Urothelium cell line (cell line): ENCODE results near the gene ACACB.

Experiments used
- DNase-seq: peaks from one replicate; pipeline ENCODE4 v3.0.0; 2011; ENCODE audit warnings: low spot score, mixed read lengths
- FAIRE-seq: peaks from 2 replicates; lab custom pipeline; 2011; peaks lifted over from hg19 to GRCh38; lab: Jason Lieb, UNC

Gene ACACB

DNA sequence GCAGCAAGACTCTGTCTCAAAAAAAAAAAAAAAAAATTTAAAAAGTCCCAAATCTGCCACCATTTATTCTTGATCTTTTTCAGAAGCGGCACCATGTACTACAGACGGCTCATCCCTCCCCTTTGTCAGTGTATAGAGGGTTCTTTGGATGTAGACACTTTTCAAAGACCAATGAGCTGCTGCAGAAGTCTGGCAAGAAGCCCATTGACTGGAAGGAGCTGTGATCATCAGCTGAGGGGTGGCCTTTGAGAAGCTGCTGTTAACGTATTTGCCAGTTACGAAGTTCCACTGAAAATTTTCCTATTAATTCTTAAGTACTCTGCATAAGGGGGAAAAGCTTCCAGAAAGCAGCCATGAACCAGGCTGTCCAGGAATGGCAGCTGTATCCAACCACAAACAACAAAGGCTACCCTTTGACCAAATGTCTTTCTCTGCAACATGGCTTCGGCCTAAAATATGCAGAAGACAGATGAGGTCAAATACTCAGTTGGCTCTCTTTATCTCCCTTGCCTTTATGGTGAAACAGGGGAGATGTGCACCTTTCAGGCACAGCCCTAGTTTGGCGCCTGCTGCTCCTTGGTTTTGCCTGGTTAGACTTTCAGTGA lies 6.5 kb upstream of the ACACB start:
- DNase-seq (no peak), FAIRE-seq (no peak)

DNA sequence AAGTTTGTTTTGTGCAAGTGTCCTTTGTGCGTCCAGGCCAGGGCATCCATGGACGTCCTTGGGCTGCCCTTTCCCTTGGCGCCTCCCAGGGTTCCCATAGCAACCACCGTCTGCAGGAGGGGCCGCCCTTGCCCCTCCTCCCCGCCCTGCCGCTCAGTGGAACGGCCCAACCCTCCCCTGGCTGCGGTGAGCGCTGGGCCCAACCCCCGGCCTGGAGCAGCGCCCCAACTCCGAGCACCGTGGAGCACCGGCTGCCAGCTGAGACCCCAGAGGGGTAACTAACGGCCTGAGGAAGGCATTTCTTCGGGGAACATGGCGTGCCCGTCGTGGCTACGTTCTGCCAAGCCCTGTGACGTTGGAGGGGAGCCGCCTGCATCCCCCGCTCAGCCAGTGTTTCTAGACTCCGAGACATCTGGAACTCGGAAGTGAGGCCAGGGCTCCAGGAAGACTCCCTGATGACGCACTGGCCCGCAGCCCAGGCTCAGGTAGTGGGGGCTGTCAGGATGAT lies 5.3 kb upstream of the ACACB start:
- DNase-seq (no peak), FAIRE-seq (no peak)

DNA sequence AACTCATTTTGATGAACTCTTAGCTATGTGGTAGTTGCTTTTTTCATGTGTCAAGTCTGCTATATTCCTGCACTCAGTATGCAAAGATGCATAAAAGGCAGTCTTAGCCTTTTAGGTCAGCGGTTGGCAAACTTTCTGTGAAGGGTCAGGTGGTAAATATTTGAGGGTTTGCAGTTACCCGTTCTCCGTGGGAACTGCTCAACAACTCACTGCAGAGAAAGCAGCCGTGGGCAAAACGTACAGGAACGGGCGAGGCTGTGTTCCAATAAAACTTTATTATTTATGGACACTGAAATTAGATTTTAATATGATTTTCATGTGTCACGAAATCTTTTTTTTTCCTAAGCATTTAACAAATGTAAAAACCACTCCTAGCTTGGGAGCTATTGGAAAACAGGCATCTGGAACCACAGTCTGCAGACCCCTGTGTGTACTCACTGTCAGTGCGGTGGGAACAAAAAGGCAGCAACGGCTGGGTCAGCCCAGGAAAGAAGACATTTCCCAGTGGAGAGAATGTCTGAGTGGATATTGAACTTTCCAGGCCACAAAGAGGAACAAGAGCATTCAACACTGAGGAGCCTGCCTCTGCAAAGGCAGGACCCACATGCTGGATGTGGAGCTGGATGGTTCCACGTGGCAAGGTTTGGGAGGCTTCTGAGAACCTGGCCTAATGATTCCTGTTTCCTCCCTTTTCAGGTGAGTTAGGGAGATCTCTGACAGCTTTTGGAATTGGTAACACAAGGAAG lies 3.5 kb upstream of the ACACB start:
- DNase-seq (no peak), FAIRE-seq (no peak)

DNA sequence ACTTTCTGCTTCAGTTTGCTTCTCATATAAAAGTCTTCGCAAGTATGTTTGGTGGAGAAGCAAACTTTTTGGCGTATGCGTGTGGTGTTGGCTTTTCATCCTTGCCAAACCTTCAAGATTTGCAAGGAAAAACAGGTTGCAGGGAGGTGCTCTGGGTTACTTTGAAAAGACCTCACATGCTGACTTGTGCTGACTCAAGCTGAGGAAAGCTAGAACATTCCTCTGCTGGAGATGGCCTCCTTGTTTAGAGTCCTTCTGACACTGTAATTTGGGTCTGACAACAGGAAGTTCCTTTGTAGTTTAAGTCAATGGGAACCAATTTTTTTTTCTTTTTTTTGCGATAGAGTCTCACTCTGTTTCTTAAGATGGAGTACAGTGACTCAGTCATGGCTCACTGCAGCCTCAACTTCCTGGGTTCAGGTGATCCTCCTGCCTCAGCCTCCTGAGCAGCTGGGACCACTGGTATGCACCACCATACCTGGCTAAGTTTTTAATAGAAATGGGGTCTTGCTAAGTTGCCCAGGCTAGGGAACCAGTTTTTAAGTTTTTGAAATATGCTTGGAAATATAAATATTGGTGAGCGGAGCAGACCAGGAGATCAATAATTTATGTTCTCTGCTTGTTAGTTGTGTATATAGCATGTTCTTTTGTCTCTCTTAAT lies 2.6 kb upstream of the ACACB start:
- DNase-seq (no peak), FAIRE-seq (no peak)

DNA sequence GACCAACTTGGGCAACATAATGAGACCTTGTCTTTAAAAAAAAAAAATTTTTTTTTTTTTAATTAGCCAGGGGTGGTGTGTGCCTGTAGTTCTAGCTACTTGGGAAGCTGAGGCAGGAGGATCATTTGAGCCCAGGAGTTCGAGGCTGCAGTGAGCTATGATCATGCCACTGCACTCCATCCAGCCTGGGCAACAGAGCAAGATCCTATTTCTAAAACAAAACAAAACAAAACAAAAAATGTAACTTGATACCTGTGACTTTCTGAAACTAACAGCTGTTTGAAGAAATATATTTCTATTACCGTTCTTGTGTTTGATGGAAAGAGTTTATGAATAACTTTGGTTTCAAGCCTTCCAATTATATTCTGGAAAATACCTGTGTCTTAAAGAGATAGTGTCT lies 1.7 kb upstream of the ACACB start:
- DNase-seq (no peak), FAIRE-seq (no peak)

DNA sequence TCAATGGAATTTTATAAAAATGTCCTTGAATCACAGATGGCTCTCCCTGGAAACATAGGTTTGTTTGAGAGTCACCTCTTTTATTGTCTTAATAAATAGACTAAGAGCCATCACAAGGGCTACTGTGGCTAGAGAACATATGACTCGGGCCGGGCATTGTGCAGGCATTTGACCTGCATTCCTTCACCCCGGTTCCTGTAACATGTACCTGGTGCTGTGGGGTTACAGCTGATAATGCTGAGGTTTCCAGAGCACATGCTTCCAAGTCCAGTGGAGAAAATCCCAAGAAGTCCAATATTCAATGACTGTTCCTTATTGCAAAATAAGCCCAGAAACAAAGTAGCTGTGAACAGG lies 1.0 kb upstream of the ACACB start:
- DNase-seq (no peak), FAIRE-seq (no peak)

DNA sequence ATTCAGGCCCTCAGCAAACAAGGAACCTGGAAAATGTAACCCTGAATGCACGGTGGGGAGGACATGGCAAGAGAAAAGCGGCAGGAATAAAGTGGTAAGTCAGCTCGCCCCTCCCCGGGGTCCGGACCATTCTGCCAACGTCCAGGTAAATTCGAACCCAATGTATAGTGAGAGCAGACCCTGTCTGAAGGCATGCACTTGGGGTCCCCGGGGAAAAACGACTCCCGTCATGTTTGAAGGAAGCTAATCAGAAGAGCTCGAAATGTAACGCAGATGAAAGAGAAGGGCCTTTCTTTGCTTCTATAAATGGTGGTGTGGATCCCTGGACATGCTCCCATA lies 193 bp downstream of the ACACB start:
- FAIRE-seq: no peak
- no peak for DNase-seq

DNA sequence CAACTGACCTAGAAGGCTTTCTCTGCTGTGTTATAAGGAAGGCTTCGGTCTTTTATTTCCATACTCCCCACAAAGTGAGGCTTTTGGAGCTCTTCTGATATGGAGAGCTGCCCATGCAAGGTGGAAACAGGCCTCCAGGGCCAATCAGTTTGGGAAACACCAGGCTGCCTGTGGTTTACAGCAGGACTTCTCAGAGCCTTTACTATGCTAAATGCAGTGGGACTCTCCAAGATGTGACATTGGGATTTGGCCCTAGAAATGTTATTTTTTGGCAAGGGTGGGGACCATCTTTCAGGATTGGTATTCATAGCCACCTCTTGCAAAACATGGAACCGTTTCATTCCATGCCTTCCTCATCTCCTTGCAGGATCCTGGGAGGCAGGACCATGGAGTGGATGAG lies 3.7 kb downstream of the ACACB start:
- no peak for FAIRE-seq
- DNase-seq: no peak

DNA sequence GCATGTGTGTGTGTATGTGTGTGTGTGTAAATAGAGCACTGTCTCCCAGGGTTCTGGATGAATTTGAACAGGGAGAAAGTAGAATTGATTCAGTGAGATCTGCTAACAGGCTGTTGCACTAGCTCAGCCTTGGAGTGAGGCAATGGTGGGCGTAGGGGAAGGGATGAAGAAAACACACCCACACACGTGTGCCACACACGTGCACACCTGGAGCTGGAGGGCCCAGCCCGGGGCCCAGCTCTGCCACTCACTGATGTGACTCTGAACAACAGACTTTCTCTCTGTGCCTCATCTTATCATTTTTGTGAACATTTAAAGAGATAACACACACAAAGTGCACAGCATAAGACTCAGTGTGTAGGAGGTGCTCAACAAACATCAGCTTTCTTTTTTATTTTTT lies 4.2 kb downstream of the ACACB start:
- no peak for FAIRE-seq

DNA sequence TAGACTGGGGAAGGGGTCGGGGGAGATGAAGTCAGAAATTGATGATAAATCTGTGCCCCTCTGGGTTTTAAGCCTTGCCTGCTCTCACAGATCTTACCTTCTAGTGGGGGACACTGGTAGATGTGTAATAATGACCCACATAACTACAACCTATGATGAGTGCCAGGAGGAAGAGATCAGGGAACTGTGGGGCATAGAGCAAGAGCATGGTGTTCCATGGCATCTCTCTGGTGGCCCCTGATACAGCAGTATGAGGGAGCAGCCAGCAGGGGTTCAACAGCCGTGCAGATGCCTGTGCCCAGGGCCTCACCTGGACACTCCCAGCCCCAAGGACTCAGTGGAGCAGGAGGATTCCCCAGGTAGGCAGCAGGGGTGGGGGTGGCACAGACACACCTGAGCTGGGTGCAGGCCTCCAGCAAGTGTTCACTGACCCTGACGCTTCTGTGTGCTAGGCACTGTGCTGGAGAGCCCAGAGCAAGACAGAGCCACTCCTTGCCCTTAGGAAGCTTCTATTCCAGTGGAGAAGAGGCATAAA lies 5.0 kb downstream of the ACACB start:
- DNase-seq: no peak
- no peak for FAIRE-seq

More for the DNA sequence above, 4.2 kb downstream of the ACACB start:
- no peak for DNase-seq

DNA sequence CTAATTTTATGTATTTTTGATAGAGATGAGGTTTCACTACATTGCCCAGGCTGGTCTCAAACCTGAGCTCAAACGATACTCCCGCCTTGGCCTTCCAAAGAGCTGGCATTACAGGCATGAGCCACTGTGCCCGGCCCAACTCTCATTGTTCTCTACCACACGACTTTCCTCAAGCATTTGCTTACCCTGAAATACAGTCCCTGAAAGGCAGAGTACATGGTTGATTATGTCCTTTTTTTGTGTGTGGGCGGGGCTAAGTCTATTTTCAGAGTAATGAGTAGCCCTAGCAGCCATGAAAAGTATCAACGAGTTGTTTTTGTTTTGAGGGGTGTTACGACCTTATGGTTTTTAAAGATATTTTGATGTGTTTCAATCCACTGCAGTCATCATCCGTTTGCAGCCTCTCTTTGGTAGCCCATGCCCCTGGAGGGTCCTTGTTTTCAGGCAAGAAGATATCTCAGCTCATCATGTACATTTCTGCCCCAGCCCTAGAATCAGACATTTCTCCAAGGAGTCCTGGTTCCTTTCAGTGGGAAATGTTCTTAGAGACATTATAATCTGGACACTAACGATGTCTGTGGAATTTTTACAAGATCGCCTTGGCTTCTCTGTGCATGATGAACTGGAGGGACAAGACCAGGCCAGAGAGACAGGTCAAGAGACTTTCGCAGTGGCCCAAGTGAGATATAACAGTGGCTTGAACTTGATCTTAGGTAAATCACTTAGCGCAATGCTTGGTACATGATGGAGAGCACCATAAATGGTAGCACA lies 8.7 kb downstream of the ACACB start:
- no peak for DNase-seq
- FAIRE-seq: no peak

DNA sequence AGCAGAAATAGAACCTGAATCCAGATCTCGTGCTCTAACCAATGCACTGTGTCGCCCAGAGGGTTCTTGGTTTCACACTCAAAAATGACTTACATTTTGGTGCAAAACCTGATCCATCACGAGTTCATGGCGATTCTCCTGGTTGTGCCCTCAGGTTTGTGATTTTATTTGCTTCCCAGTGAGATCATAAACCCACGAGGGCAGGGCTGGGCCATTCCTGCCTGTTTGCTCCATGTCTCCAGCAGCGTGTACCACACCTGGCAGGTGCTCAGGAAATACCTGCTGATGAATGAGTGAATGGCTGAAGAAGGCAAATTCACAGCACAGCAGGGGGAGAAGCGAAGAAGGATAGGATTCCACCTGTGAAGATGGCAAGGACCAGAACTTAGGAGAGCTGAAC lies 9.4 kb downstream of the ACACB start:
- no peak for FAIRE-seq

DNA sequence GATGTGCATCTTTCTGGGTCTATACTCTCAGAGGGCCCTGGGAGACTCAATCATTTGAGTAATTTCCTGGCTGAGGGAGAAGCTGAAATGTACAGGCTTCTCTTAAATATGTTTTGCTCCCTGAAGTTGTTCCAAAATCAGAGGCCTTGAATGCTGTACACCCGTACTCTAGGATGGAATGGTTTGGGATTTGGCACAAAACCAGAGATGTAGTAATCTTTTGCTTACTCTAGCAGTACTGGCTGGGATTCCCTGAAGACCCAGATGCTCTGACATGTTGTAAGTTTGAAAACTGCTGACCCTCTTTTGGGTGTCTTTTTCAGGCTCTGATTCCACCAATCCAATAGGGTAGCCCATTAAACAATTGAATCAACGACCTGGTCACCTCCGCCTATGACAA lies 10.4 kb downstream of the ACACB start:
- FAIRE-seq: no peak
- no peak for DNase-seq

More for the DNA sequence above, 9.4 kb downstream of the ACACB start:
- no peak for DNase-seq

DNA sequence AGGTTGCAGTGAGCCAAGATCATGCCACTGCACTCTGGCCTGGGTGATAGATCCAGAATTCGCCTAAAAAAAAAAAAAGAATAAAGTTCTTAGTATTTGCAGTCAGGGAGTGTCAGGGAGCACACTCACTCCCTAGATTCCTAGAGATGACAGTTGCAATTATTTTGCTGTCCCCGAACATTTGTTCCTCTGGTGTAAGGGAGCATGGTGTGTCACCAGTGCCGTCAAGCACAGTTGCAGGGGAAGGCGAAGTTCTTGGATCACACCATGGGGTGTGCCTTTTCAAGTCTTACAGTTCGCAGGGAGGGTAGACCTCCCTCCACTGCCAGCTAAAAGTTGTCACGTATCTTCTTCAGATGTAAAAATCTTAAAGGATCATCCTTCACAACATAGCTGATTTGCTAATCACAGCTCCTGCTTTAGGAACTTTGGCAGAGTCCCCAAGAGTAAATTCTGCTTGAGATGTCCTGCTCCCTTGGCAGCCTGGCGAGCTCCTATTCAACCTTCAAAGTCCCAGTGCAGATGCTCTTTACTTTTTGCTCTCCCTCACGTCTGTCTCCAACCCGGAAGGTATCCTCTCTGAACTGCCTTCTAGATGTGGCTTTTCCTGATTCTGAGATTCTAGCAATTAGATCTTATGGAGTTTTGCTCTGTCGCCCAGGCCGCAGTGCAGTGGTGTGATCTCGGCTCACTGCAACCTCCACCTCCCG lies 11.3 kb downstream of the ACACB start:
- FAIRE-seq: no peak

DNA sequence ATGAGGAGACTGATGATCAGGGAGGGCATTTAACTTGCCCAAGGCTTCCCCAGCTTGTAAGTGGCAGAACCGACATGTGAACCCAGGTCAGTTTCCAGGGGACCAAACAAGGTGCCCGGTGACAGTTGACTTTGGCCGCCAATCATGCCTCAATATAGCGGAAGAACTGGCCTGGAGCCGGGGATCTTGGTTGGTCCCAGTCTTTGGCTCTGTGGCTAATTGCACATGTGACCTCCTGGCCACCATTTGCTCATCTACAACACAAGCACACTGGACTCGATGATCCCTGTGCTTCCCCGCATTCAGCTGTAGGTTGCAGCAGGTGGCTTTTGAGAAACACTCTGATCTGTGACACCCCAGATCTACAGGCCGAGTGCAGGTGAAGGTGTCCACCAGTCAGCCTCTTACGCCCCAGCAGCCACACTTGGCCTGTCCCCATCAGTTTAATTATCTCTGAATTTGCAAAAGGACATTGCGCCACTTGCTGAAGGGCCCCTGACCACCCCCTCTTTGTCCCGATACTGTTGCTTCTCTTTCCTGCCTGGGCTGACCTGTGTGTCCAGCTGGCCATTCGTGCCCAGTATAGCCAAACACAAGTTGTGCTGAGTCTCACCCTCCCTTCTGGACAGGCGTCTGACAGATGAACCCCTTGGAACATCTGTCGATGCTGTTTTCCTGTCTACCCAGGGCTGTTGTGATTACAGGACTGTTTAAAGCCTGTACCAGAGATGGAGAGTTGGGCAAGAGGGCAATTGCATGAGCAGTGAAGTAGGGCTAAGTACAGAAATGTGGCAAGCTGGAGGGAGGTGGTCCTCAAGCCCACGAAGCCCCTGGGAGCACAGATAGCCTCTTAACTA lies 14.1 kb downstream of the ACACB start:
- DNase-seq (no peak), FAIRE-seq (no peak)

More for the DNA sequence above, 11.3 kb downstream of the ACACB start:
- DNase-seq: no peak

DNA sequence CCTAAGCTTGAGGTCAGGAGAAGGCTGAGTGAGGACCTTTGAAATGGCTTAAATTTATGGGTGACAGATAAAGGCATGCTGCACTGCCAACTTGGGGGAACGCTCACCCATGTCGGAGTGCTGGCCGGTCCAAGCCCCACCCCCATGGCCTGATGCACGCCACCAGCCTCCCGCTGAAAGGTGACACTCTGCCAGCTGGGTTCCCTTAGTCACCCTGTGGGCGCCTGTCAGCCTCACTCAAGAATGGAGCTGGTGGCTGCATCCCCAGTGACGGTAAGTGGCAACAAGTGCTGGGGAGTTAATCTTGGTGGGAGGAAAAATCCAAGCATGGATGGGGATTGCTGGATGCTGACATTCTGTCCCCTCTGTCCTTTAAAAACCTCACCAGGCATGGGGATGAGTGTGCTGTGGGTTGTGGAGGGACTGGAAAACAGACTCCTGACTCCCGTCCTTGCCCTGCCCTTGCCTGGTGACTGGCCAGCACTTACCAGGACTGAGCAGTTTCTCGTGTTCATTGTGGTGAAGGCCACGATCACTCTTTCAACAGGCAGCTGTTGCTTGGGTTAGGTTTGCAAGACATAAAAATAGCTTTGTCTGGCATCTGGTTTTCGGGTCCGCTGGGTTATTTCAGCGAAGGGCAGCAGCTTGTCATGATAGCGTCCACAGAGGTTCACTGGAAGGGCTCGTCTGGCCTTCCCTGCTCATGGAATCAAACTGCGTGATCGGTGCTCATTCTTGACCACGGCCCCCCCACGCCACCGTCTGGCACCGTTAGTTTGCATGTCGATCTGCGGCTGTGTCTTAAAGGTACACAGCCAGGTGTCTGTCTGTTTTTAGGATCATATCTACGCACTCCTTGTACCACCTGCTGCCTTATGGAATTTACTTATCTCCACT lies 15.0 kb downstream of the ACACB start:
- DNase-seq: no peak

DNA sequence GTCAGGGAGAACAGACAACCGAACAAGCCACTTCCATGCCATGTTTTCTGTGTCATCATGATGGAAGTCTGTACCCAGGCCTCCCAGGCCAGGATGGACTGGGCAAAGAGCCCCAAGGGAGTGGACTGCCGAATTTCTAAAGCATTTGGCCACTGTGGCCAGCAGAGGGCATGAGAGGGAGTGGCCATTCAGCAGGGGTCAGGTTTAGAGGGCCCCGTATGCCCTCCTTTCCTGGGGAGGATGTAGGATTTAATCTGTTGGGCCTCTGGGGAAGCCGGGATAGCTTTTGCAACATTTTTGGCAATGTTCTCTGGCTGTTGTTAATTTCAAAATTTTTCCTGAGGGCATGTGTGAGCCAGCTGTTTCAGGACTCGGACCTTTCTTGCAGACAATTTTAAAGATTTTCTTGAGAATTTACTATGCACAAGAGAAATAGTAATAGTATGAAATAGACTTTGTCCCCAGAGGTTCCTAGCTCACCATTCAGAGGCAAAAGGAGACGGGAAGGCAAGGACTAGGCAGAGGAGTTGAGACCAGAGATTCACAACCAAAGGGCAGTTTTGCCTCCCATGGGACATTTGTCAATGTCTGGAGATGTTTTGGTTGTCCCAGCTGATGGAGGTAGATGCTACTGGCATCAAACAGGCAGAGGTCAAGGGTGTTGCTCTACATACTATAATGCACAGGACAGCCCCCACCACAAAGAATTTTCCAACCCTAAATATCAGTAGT lies 18.0 kb downstream of the ACACB start:
- no peak for DNase-seq
- no peak for FAIRE-seq

More for the DNA sequence above, 15.0 kb downstream of the ACACB start:
- no peak for FAIRE-seq

DNA sequence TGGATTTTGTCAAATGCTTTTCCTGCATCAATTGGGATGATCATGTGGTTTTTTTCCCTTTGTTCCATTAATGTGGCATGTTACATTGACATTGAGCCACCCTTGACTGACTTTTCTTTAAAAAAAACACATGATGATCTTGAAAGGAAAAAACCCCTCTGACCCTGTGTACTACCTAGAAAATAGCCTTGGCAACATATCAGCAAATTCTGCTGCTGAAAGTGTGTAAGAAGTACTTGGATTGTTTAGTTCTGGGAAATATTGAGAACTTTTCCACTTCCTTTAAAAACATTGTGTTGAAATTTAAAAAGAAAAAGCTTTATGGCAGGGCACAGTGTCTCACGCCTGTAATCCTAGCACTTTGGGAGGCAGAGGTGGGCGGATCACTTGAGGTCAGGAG lies 20.7 kb downstream of the ACACB start:
- no peak for DNase-seq
- no peak for FAIRE-seq
